Hepatocyte (in vitro differentiated cells): Measurements from ENCODE around the gene KCNJ15. TPM values are rescaled to one million over a fixed set of nuclear protein-coding genes. Genes with fewer than 3 reads are reported as not detected.
A peak's percentile ranks its signal among the peaks of the same experiment; 100 is the strongest.

Source experiments
- DNase-seq: peaks from one replicate; pipeline ENCODE4 v3.0.0-alpha.2; 2016; ENCODE audit warnings: low spot score
- H2AFZ ChIP-seq: fragments of 200-600 bp; sonication (generic); 2 replicates; pipeline ENCODE4 v1.6.0; 2016; ENCODE audit warnings: antibody characterized with exemption, mild to moderate bottlenecking
- H3K27ac ChIP-seq: fragments of 200-600 bp; sonication (generic); 2 replicates; pipeline ENCODE4 v1.5.1; 2016; ENCODE audit warnings: mild to moderate bottlenecking
- H3K27me3 ChIP-seq: fragments of 200-600 bp; sonication (generic); 2 replicates; pipeline ENCODE4 v1.6.1; 2016
- H3K36me3 ChIP-seq: fragments of 200-600 bp; sonication (generic); replicated peaks from 2 replicates; pipeline ENCODE4 v1.5.1; 2016; ENCODE audit warnings: low read depth; ENCODE audit not compliant: insufficient read depth
- H3K4me1 ChIP-seq: fragments of 200-600 bp; sonication (generic); 2 replicates; pipeline ENCODE4 v1.5.1; 2016; ENCODE audit warnings: mild to moderate bottlenecking, moderate library complexity; ENCODE audit not compliant: insufficient read depth
- H3K4me2 ChIP-seq: fragments of 200-600 bp; sonication (generic); 2 replicates; pipeline ENCODE4 v1.6.0; 2016
- H3K4me3 ChIP-seq: fragments of 200-600 bp; sonication (generic); 2 replicates; pipeline ENCODE4 v1.5.1; 2016; ENCODE audit warnings: mild to moderate bottlenecking
- H3K79me2 ChIP-seq: fragments of 200-600 bp; sonication (generic); 2 replicates; pipeline ENCODE4 v1.6.0; 2017; ENCODE audit warnings: mild to moderate bottlenecking
- H3K9me2 ChIP-seq: fragments of 200-600 bp; sonication (generic); replicated peaks from 2 replicates; pipeline ENCODE4 v1.6.0; 2017; ENCODE audit warnings: mild to moderate bottlenecking; ENCODE audit not compliant: insufficient read depth
- H3K9me3 ChIP-seq: fragments of 200-600 bp; sonication (generic); 2 replicates; pipeline ENCODE4 v1.5.1; 2016; ENCODE audit warnings: low read depth, mild to moderate bottlenecking
- H4K20me1 ChIP-seq: fragments of 200-600 bp; sonication (generic); 2 replicates; pipeline ENCODE4 v1.6.0; 2016; ENCODE audit warnings: mild to moderate bottlenecking; ENCODE audit not compliant: insufficient read depth, poor library complexity, severe bottlenecking
- CTCF ChIP-seq: fragments of 200-600 bp; sonication (generic); IDR thresholded peaks from 2 replicates; pipeline ENCODE4 v1.5.1; 2016; ENCODE audit warnings: antibody characterized with exemption, mild to moderate bottlenecking; ENCODE audit not compliant: poor library complexity
- EZH2 ChIP-seq: fragments of 200-600 bp; sonication (generic); IDR thresholded peaks from 2 replicates; pipeline ENCODE4 v1.6.1; 2016; ENCODE audit warnings: antibody characterized with exemption, mild to moderate bottlenecking, borderline replicate concordance
- EZH2phosphoT487 ChIP-seq: fragments of 200-600 bp; sonication (generic); IDR thresholded peaks from one replicate; pipeline ENCODE4 v1.6.1; 2018; ENCODE audit warnings: antibody characterized with exemption, mild to moderate bottlenecking, low read depth, moderate library complexity; ENCODE audit not compliant: unreplicated experiment, severe bottlenecking
- WGBS: methylation state at CpG from one replicate; pipeline ENCODE4 v1.1.6; 2016; ENCODE audit warnings: low lambda C conversion rate; ENCODE audit errors: missing lambda C conversion rate; 5-methylcytosine and 5-hydroxymethylcytosine counted together
- polyA plus RNA-seq: library from polyadenylated mRNA; unstranded; fragments of >200 nt; fragmentation: Nextera tagmentation; extraction: Ambion mirVana; gene quantifications from 2 replicates; pipeline ENCODE4 v1.2.1, GENCODE V29; 2016
- total RNA-seq: library from RNA; depleted of rRNA; stranded (reverse); fragments of >200 nt; gene quantifications from 2 replicates; pipeline ENCODE4 v1.2.3, GENCODE V29; 2014

Gene KCNJ15
- total and polyA plus RNA-seq, 2 experiments from 2014 or later = 0.43 to 0.88 TPM

DNA sequence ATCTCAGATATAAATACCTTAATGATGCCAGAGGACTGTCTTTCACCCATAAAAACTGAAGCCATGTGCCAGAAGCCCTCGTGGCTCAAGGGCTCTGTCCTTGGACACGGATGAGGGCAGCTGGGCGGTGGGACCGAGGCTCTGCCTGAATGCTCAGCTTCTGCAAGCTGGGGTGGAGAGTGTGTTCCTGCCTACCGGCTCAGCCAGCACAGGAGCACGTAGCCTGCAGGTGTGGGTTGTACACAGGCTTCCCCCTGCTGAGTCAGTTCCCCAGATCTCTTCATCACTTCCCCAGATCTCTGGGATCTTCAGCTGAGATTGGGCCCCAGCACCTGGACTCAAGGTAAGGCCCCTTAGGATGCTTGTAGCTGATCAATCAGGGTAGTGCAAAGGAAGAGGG, 15.4 kb downstream of the KCNJ15 start:
- Histone ChIP-seq H3K4me1 (peaks cover 28% of the 10 kb centered on the region), H3K9me3 (no peaks in the 10 kb centered on the region), H3K4me3 (no peak overlapping the region), H4K20me1 (no peaks in the 10 kb centered on the region), H3K79me2 (no peaks in the 10 kb centered on the region), H3K27ac (no peak overlapping the region), H3K9me2 (no peaks in the 10 kb centered on the region), H3K4me2 (no peak overlapping the region), H2AFZ (no peak overlapping the region), H3K27me3 (no peaks in the 10 kb centered on the region), H3K36me3 (no peaks in the 10 kb centered on the region)
- WGBS = 72% methylated on average over 6 of the region's 6 CpGs
- no peak for DNase-seq
- TF ChIP-seq EZH2phosphoT487 = no peak
- no peak for TF ChIP-seq CTCF

- 62% methylated on average over 8 of the region's 8 CpGs for WGBS
- Histone ChIP-seq H3K4me2 (no peak overlapping the region), H3K4me1 (peaks cover 14% of the 10 kb centered on the region)
These were observed 17.2 kb downstream of the KCNJ15 start for GRCh38 chr21:38273745-38274542.

GRCh38 chr21:38277501-38278131, 20.8 kb downstream of the KCNJ15 start:
- 73% methylated on average over 9 of the region's 9 CpGs for WGBS
- Histone ChIP-seq H4K20me1 (no peaks in the 10 kb centered on the region), H3K27ac (peak overlapping the region; percentile 13), H3K79me2 (no peaks in the 10 kb centered on the region), H3K9me3 (no peaks in the 10 kb centered on the region), H3K4me2 (no peak overlapping the region), H3K4me1 (no peaks in the 10 kb centered on the region), H3K27me3 (no peaks in the 10 kb centered on the region), H3K4me3 (no peak overlapping the region), H3K9me2 (no peaks in the 10 kb centered on the region), H3K36me3 (no peaks in the 10 kb centered on the region), H2AFZ (no peak overlapping the region)
- DNase-seq = peak; percentile 72
- no peak for TF ChIP-seq EZH2
- no peak for TF ChIP-seq CTCF

More at GRCh38 chr21:38273745-38274542, 17.2 kb downstream of the KCNJ15 start:
- Histone ChIP-seq H3K9me2 (no peaks in the 10 kb centered on the region), H2AFZ (no peak overlapping the region), H3K9me3 (no peaks in the 10 kb centered on the region), H3K36me3 (no peaks in the 10 kb centered on the region), H4K20me1 (no peaks in the 10 kb centered on the region), H3K79me2 (no peaks in the 10 kb centered on the region), H3K27ac (no peak overlapping the region), H3K4me3 (no peak overlapping the region), H3K27me3 (no peaks in the 10 kb centered on the region)
- TF ChIP-seq CTCF (no peak), EZH2 (no peak), EZH2phosphoT487 (no peak)
- DNase-seq = no peak
